DOHH2 (cell line): ENCODE data around the gene TBC1D20.

Source experiments
- CTCF ChIP-seq: fragments of 200-600 bp; sonication (generic); IDR thresholded peaks from one replicate; pipeline ENCODE4 v1.5.1; 2014; ENCODE audit warnings: antibody characterized with exemption, mild to moderate bottlenecking, low read depth, low read length; ENCODE audit not compliant: poor library complexity, severe bottlenecking
- EZH2phosphoT487 ChIP-seq: fragments of 200-600 bp; sonication (generic); IDR thresholded peaks from 2 replicates; pipeline ENCODE4 v1.6.1; 2017; ENCODE audit warnings: borderline replicate concordance, mild to moderate bottlenecking, antibody characterized with exemption, low read length, moderate library complexity, mixed read lengths

GRCh38 chr20:389220-389619 is 73.1 kb downstream of the TBC1D20 start:
- no peak for TF ChIP-seq CTCF
- TF ChIP-seq EZH2phosphoT487: no peak
